ENCODE data around the gene CMTM1.
"Not testable (repeated sequence)": the region's sequence is repeated elsewhere in the genome, so short reads cannot be mapped to it uniquely, and the experiment has no call there.

CMTM1 gene

GRCh38 chr16:66588981-66589713, 22.9 kb downstream of the CMTM1 start:
- peak; percentile 42 for TF ChIP-seq CTCF (IDR thresholded peaks at IDR 0.05; ENCODE audit: insufficient read depth, missing control alignments)
- DNase-seq (ENCODE audit: insufficient read length, low spot score) (no peak), FAIRE-seq (no peak)

DNA sequence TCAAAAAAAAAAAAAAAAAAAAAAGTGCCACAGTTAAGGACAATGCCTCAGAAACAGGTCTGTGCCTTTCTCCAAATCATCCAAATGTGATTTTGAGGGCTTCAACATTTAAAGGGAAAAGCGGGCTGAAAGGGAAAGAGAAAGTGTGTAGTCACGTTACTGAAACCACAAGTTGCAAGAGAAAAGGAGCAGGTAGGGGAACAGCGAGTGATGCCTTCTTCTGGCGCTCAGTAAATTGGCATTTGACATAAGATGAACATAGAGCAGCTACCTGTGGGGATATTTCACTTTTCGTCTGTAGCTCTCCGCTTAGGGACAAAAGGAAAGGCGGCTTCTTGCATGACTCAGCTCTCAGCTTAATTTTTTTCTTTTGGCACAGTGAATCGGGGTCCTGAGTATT, 24.1 kb downstream of the CMTM1 start:
- TF ChIP-seq CTCF (IDR thresholded peaks at IDR 0.05; ENCODE audit: insufficient read depth, missing control alignments) = no peak
- DNase-seq (ENCODE audit: insufficient read length, low spot score) (no peak), FAIRE-seq (no peak)

DNA sequence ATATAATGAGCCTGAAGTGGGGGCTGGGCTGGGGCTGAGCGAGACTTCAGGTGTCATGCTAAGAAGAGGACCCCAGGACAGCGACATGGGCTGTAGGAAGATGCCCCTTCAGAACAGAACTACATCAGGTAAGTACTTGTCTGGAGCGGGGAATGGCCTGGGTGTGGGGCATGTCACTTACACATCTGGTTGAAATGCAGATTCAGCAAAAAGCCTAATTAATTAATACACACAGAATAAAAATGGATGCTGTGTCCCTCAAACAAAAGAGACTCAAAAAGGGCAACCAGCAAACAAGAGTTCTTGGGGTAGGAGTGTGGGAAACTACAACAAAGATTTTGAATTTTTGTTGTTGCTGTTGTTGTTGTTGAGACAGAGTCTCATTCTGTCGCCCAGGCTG, 24.8 kb downstream of the CMTM1 start:
- TF ChIP-seq CTCF (IDR thresholded peaks at IDR 0.05; ENCODE audit: insufficient read depth, missing control alignments) = no peak
- no peak for FAIRE-seq
- DNase-seq (ENCODE audit: insufficient read length, low spot score) = no peak

DNA sequence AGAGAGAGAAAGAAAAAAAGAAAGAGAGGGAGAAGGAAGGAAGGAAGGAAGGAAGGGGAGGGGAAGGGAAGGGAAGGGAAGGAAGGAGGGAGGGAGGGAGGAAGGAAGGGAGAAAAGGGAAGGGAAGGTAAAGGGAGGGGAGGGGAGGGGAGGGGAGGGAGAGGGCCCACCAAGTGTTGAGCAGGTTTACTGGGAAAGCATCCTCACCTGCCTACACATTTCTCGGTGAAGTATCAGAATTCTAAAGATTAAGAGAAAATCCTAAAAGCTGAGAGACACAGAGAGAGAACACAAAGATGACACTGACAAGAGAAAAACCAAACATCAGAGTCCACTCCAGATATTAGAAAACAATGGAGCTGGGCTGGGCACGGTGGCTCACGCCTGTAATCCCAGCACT, 26.0 kb downstream of the CMTM1 start:
- no peak for FAIRE-seq
- TF ChIP-seq CTCF (IDR thresholded peaks at IDR 0.05; ENCODE audit: insufficient read depth, missing control alignments) = no peak
- no peak for DNase-seq (ENCODE audit: insufficient read length, low spot score)

DNA sequence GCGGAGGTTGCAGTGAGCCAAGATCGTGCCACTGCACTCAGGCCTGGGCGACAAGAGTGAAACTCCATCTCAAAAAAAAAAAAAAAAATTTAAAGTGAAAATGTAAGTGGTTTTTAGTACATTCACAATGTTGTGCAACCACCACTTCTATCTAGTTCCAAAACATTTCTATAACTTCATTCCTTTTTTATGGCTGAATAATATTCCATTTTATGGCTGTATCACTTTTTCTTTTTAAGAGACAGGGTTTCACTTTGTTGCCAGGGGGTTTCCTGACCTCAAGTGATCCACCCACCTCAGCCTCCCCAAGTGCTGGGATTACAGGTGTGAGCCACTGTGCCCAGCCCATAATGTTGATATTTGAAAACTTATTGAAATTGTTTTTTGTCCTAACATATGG, 26.6 kb downstream of the CMTM1 start:
- no peak for DNase-seq (ENCODE audit: insufficient read length, low spot score)
- no peak for FAIRE-seq
- TF ChIP-seq CTCF (IDR thresholded peaks at IDR 0.05; ENCODE audit: insufficient read depth, missing control alignments) = no peak

- no peak for DNase-seq (ENCODE audit: insufficient read length, low spot score)
- no peak for TF ChIP-seq CTCF (IDR thresholded peaks at IDR 0.05; ENCODE audit: insufficient read depth, missing control alignments)
- no peak for FAIRE-seq
Measured at GRCh38 chr16:66594739-66595138, 28.5 kb downstream of the CMTM1 start.

DNA sequence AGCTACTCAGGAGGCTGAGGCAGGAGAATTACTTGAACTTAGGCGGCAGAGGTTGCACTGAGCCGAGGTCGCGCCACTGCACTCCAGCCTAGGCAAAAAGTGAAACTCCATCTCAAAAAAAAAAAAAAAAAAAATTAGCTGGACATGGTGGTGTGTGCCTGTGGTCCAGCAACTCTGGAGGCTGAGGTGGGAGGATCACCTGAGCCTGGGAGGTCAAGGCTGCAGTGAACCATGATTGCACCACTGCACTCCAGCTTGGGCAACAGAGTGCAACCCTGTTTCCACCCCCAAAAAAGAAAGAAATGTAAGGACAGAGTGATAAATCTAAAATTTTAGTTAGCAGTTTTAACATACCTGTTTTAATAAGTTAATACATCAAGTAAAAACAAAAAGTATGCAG, 30.3 kb downstream of the CMTM1 start:
- DNase-seq (ENCODE audit: insufficient read length, low spot score); FAIRE-seq: not testable (repeated sequence)
